NOMO-1 treated with dmso at 0.1 percent for 144 hours (cell line): ENCODE measurements around the gene KMT2E.

ENCODE experiments used
- DNase-seq: peaks from one replicate; lab custom pipeline; 2025; ENCODE audit not compliant: unreplicated experiment; lab: John Stamatoyannopoulos, UW

KMT2E gene

DNA sequence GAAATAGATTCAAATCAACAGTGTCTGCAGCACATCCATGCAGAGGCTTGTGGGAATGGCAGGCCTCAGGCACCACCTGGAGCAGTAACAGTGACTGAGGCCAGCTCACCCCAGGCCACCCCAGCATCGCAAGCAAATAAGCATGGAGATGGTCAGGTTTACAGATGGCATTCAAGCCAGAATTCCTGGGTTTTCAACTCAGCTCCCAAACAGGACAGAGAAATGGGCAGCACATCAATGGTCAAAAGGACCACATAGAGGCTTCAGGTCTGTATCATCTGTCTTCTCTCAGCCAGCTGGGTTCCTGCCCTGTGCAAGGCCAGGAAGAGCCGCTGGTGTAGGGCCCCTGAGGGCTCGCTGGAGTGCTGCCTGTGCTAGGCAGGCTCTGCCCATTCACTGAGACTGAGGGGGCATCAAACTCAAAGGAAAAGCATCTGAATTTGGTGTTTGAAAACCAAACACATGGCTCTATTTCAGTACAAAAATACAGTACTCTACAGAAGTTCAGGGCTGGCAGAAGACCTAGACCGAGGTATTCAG lies 112.5 kb downstream of the KMT2E start:
- DNase-seq, result no peak

DNA sequence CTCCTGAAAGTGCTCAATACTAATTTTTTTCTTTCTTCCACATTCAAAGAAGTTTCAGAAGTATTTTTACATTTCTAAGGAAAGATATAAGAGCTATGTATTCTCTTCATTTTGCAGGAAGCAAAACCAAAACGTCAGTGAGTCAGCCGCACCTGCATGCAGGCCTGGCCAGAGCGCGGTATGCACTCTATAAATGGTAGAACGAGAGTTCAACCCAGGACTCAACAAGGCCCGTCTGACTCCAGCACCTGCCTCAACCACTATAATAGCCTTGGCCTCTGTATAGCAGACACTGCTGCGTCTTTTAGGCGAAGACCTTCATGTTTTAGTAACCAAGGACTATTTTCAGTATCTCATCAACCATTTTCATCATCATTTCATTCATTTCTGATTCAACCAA lies 113.2 kb downstream of the KMT2E start:
- DNase-seq, result no peak

DNA sequence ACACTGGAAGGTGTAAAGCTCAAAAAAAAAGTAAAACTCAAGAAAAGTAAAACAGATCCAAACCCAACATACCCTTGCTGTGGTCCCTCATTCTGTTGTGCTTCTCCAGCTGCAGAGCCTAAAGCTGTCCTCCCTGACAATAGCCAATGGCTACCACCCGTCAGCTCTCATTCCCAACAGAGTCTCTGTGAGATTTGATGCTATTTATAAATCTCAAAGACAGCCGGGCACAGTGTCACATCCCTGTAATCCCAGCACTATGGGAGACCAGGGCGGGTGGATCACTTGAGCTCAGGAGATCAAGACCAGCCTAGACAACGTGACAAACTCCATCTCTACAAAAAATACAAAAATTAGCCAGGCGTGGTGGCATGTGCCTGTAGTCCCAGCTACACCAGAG lies 116.0 kb downstream of the KMT2E start:
- no peak for DNase-seq

- DNase-seq, result no peak
These were observed 116.6 kb downstream of the KMT2E start for GRCh38 chr7:105130580-105130979.

- DNase-seq, result no peak
These were observed 117.1 kb downstream of the KMT2E start for GRCh38 chr7:105131033-105131656.

DNA sequence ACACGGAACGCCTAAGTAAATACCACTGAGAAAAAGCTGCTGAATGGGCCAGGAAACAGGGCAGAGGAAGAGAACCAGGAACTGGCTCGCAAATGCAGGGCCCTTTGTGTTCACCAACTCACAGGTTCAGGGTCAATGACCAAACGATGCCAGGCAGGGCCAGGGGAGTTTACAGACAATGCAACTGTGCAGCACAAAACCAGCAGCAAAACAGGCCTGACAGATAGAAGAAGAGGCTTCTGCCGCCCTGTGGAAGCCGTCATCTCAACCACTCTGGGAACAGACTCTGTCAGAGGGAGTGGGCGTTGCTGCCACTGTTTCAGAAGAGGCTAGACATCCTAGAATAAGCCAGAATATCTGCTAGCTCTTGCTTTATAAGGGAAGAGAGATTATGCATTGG lies 117.9 kb downstream of the KMT2E start:
- no peak for DNase-seq

- DNase-seq, result no peak
These were observed 118.3 kb downstream of the KMT2E start for GRCh38 chr7:105132335-105132734.

- DNase-seq, result no peak
These were observed 118.8 kb downstream of the KMT2E start for GRCh38 chr7:105132835-105133234.

DNA sequence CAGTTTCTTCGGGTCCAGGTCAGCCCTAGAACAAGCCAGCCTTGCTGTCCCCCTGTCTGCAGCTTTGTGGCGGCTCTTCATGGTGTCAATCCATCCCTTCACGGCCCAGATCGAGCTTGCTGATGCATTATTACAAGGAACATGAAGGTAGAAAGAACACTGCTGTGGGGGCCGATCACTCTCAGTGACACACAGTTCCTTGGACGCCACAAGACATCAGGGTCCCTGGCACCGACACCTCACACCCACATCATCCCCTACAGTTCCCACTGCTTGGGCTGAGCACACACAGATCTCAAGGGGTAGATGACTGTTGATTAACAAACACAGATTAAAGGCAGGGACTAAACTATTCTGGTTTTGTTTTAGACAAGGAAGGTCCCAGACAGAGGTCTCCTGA lies 119.4 kb downstream of the KMT2E start:
- DNase-seq, result no peak

GRCh38 chr7:105133986-105134655 lies 120.1 kb downstream of the KMT2E start:
- DNase-seq, result no peak

DNA sequence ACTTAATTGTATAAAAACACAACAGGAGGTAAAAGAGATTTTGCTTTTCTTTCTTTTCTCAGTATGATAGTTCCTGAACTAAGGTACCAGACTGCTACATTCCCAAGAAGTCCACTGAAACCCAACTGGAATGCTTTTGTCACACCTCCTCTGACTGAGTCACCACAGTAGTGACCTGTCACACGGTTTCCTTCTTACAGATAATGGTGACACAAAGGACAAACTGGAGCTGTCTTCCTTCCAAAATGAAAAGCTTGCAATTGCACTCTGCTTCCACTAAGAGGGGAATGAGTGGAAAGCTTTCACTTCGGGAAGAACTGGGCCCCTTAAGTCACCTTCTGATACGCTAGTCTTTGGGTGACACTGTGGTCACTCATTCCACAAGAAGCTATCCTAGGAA lies 122.2 kb downstream of the KMT2E start:
- DNase-seq, result no peak

DNA sequence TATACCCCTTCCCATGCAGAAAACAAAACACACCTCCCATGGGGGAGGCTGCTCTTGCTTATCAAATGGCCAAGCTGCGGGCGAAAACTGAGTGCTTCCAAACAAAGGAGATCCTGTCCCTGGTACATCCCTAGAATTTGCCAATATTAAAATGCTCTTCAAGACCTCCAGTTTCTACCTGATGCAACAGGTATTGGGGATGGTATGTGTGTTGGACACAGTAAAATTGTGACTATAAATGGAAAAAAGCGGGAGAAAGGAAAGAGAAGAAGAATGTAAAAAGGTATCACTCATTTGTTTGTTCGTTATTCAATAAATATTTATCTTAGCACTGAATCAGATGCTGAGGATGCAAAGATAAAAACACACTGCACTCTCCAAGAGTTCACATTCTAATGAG lies 123.9 kb downstream of the KMT2E start:
- no peak for DNase-seq

DNA sequence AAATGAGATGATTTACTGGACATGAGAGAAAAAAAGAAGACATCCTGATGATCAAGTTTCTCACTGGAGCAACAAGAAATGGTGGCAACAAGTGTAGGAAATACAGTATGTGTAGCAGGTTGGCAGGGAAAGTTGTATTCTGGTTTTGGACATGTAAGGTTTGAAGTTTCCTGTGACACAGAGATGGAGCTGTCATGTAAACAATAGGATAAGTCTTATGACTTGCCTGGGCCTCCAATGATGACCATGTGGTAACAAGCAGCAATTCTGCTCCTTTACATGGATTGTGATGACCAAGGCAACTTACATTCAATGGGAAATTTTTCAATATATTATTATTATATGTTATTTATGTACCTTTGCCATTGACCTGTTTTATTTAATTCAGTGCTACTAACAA lies 125.4 kb downstream of the KMT2E start:
- DNase-seq, result no peak

GRCh38 chr7:105141068-105141467 lies 127.1 kb downstream of the KMT2E start:
- DNase-seq, result no peak

DNA sequence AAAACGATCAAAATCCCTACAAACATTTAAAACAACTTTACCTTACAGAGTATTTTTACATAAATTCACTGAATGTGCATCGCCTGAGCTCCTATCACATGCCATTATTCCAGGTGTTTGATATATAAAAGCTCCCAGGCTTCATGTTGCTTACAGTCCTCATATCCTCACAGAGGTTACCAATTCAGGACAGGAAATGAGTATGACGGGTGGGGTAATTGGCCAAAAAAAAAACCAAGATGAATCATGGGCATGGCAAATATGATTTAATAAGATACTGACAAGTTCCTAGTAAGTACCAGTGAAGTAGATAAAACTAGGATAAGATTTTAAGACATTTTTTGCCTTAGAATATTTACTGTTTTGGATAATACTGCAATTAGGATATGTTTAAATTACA lies 135.8 kb downstream of the KMT2E start:
- DNase-seq, result no peak

DNA sequence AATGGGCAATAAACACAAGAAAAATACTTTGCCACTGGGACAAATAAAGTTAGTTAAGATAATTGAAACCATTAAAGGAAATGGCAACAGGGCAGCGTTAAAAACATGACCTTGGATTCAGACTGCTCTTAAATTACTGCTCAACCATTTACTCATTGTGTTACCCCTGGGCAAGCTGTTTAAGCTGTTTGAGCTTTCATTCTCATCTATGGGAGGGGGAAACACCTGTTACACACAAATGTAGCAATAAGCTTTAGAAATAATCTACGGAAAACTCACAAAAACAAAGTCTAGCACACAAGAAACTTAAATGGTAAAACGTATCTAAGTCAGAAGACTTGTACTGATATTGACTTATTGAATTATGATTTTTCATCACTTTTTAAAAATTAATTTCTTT lies 137.1 kb downstream of the KMT2E start:
- DNase-seq, result no peak

DNA sequence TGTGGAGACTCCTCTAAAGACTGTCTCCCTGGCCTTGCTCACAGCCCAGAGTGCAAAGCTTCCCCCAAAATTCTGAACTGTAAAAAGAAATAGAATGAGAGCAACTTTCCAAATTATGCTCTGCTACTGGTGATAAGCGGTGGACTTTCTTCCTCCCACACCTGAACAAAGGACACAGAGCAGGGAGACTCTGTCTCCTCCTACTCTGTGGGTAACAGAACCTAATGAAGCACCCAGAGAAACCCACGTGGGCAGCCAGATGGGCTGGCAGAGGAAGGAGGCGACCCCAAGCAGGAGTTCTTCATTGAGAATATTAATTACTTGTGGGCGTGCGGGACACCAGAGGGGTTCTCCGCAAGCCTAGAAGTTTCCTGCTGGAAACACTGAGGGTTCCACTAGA lies 139.5 kb downstream of the KMT2E start:
- no peak for DNase-seq

DNA sequence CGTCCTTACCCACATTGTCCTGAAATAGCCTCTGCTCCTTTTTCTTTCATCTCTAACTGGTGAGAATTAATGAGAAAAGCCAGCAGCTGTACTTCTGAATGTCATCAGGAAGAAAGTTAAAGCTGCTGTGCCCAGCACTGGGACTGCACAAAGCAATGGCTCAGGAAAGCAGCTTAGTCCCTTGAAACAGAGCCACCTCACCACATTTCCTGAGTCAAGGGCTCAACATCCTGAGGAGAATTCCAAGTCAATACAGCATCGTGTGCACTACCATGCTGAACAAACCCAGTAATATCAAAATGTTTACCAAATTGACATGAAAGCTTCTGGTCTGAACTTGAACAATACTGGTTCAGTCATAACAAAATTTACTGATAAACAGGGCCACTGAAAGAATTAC lies 140.1 kb downstream of the KMT2E start:
- no peak for DNase-seq

- no peak for DNase-seq
These were observed 142.7 kb downstream of the KMT2E start for GRCh38 chr7:105156731-105157130.

- no peak for DNase-seq
These were observed 143.3 kb downstream of the KMT2E start for GRCh38 chr7:105157278-105157677.

DNA sequence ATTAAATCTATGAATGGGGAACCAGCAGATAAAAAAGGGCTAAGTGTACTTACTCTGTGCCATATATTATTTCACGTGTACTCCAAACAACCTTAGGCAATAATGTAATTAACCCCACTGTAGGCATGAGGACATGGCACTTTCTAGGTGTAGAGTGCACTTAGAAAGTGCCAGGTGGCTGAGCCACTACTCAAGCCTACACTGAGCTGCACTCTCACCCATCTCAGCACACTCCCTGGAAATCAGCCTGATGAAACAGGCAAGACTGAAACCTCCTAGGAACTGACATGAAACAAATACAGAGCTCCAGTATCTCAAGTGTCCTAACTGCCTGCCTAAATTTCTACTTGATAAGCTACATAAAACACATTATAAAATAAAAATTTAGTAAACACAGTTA lies 147.4 kb downstream of the KMT2E start:
- DNase-seq, result no peak
